ENCODE results near the gene DQX1. TPM values are rescaled to one million over a fixed set of nuclear protein-coding genes. Genes with fewer than 3 reads are reported as not detected.

Gene DQX1
- total and polyA plus RNA-seq, 2 of the 4 experiments (the other 2 are of a cell fraction): 0.07 TPM; not detected in 1

- no peak for TF ChIP-seq MAZ (IDR thresholded peaks at IDR 0.05; ENCODE audit: borderline replicate concordance, low read depth, low read length)
Observed at GRCh38 chr2:74571058-74571457, 45.0 kb upstream of the DQX1 start (continued).

GRCh38 chr2:74569686-74570085 lies 43.7 kb upstream of the DQX1 start:
- H3K14ac ChIP-seq (replicated peaks; ENCODE audit: low read depth, low read length): no peak overlapping the region
- no peak overlapping the region for H3K4me3 ChIP-seq (ENCODE audit: insufficient read depth, low read depth, low read length)
- POLR2A ChIA-PET (ENCODE audit: unreplicated experiment): no interaction called here
- no peaks in the 10 kb centered on the region for H3K27me3 ChIP-seq (ENCODE audit: control insufficient read depth, insufficient read depth, low read length)
- H2AK9ac ChIP-seq (replicated peaks; ENCODE audit: low read depth, low read length, poor library complexity): no peak overlapping the region
- H4K5ac ChIP-seq (ENCODE audit: low read depth, low read length): no peak overlapping the region
- no peak overlapping the region for H3K9ac ChIP-seq (ENCODE audit: low read depth, low read length)
- in situ Hi-C loops (cut with MboI; ENCODE audit: low sequenced_read_pairs) (no loop called here), intact Hi-C loops (cut with micrococcal nuclease) (no loop called here), dilution Hi-C loops (cut with HindIII; ENCODE audit: low sequenced_read_pairs, unreplicated experiment) (no loop called here)
- BruUV-seq (replicated peaks): no TSS peak
- H4K20me1 ChIP-seq (ENCODE audit: insufficient read depth, low read length): no peaks in the 10 kb centered on the region
- H3K9me1 ChIP-seq (ENCODE audit: insufficient read depth, low read length): peaks cover 17% of the 10 kb centered on the region
- no peak overlapping the region for H3K4me2 ChIP-seq (ENCODE audit: low read depth, low read length)
- H3K4ac ChIP-seq (ENCODE audit: low read depth, low read length): 0 out of 2 replicates have a peak overlapping the region, but pooled peaks have one; percentile 10
- CTCF ChIA-PET: no interaction called here
- no peaks in the 10 kb centered on the region for H3K36me3 ChIP-seq (ENCODE audit: control insufficient read depth, insufficient read depth, low read length)
- no peak overlapping the region for H2BK20ac ChIP-seq (ENCODE audit: low read depth, low read length)
- WGBS, 2 experiments (ENCODE audit: extremely low coverage in 2 of 2, insufficient read length in 1 of 2): no CpG with 5 or more reads among the region's 1 CpG
- peak overlapping the region; percentile 19; the same call in 1 of the 2 replicates for H2BK120ac ChIP-seq (ENCODE audit: low read depth, low read length)
- DNase-seq (no peak), ATAC-seq (ENCODE audit: low read depth) (no peak)
- peaks cover 13% of the 10 kb centered on the region for H3K4me1 ChIP-seq (ENCODE audit: control insufficient read depth, insufficient read depth, low read length)
- no peak overlapping the region for H2AFZ ChIP-seq (replicated peaks; ENCODE audit: low read length, poor library complexity)
- H4K8ac ChIP-seq (ENCODE audit: low read depth in 2 of 2, low read length in 2 of 2): no peak overlapping the region
- H3K56ac ChIP-seq (ENCODE audit: extremely low read depth, insufficient read depth, low read length): no peak overlapping the region
- no peak overlapping the region; the same call in 1 of the 2 replicates for H4K91ac ChIP-seq (ENCODE audit: insufficient read depth, low read depth, low read length)
- H3K79me1 ChIP-seq (ENCODE audit: low read depth in 1 of 2, low read length in 2 of 2): no peaks in the 10 kb centered on the region
- no peak overlapping the region; the same call in 1 of the 2 replicates for H3K18ac ChIP-seq (ENCODE audit: low read depth, low read length)
- H3K27ac ChIP-seq (ENCODE audit: insufficient read depth, low read length): no peak overlapping the region
- peak overlapping the region; percentile 63 for H2BK5ac ChIP-seq (ENCODE audit: low read depth, low read length, poor library complexity, severe bottlenecking)
- H2BK15ac ChIP-seq (ENCODE audit: low read depth, low read length): no peak overlapping the region
- no peaks in the 10 kb centered on the region for H3K9me3 ChIP-seq (ENCODE audit: control insufficient read depth, insufficient read depth, low read length)
- H2AK5ac ChIP-seq (ENCODE audit: low read depth, low read length): peak overlapping the region; percentile 72
- no peak overlapping the region for H3K23ac ChIP-seq (ENCODE audit: low read depth, low read length)
- TF ChIP-seq RFX5 (IDR thresholded peaks at IDR 0.05; ENCODE audit: low read depth, low read length) (no peak), CEBPB (IDR thresholded peaks at IDR 0.05; ENCODE audit: low read depth, low read length) (no peak), MAFK (IDR thresholded peaks at IDR 0.05; ENCODE audit: low read depth, low read length) (no peak), MAZ (IDR thresholded peaks at IDR 0.05; ENCODE audit: borderline replicate concordance, low read depth, low read length) (no peak), CTCF (conservative IDR thresholded peaks at IDR 0.05; ENCODE audit: low read depth, low read length) (no peak), CHD1 (IDR thresholded peaks at IDR 0.05; ENCODE audit: low read depth, low read length) (no peak), ELK1 (IDR thresholded peaks at IDR 0.05; ENCODE audit: borderline replicate concordance, low read depth, low read length) (no peak), FOS (IDR thresholded peaks at IDR 0.05; ENCODE audit: low read depth, low read length) (no peak), SMC3 (IDR thresholded peaks at IDR 0.05; ENCODE audit: low read depth, low read length) (no peak), RAD21 (IDR thresholded peaks at IDR 0.05; ENCODE audit: low read length) (no peak), NFE2L2 (IDR thresholded peaks at IDR 0.05; ENCODE audit: low read depth, low read length) (no peak), POLR2A (IDR thresholded peaks at IDR 0.05; ENCODE audit: low read depth, low read length) (no peak), USF2 (IDR thresholded peaks at IDR 0.05; ENCODE audit: low read depth, low read length) (no peak), RCOR1 (IDR thresholded peaks at IDR 0.05; ENCODE audit: insufficient replicate concordance, low read length) (no peak), MXI1 (IDR thresholded peaks at IDR 0.05; ENCODE audit: borderline replicate concordance, low read depth, low read length) (no peak)

Measured in IMR-90 (cell line).